Hematopoietic multipotent progenitor cell (in vitro differentiated cells): ENCODE data around the gene IFNL1. TPM values are rescaled to one million over a fixed set of nuclear protein-coding genes. Genes with fewer than 3 reads are reported as not detected.
"Not testable (repeated sequence)": the region's sequence is repeated elsewhere in the genome, so short reads cannot be mapped to it uniquely, and the experiment has no call there.

ENCODE experiments used
- DNase-seq, 3 donors: peaks; one replicate each; pipeline ENCODE4 v3.0.0-alpha.2; 2011 to 2015; ENCODE audit warnings: low read depth in 2 of 3, low spot score in 2 of 3
- small RNA-seq: library from RNA; depleted of rRNA; stranded (forward); fragments of <200 nt; gene quantifications from one replicate; pipeline ENCODE3, GENCODE V24; 2012
- total RNA-seq: library from RNA; depleted of rRNA; stranded (reverse); fragments of >200 nt; gene quantifications from one replicate; pipeline ENCODE4 v1.2.3, GENCODE V29; 2012

IFNL1 gene
- total RNA-seq, 1 donor = not detected

DNA sequence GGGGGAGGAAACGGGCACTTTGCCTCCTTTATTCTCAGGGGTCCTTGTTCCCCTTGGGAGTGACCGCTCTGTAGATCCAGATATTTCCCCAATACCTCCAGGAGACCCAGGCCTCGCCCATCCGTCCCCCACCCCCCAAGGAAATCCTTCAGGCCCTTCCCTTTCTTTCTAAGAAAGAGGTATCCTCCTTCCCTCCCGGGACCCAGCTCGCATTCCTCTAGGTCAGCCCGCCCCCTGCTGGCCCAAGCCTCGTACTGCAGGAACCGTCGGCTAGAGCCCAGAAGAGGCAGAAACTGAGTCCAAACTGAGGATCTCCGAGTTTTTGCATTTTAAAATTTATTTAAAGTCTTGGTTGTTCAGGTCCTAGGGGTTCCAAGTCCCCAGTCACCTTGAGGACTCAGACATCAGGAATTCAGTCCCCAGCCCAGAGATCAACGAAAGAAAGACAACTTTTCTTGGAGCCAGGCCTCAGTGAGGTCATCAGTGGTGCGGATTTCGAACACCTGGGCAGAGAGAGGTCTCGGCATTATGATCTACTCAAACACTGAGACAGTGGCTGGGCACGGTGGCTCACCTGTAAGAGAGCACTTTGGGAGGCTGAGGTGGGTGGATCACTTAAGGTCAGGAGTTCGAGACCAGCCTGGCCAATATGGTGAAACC is 32.0 kb downstream of the IFNL1 start:
- peak; percentile 57 to 79 (median 66) for DNase-seq

DNA sequence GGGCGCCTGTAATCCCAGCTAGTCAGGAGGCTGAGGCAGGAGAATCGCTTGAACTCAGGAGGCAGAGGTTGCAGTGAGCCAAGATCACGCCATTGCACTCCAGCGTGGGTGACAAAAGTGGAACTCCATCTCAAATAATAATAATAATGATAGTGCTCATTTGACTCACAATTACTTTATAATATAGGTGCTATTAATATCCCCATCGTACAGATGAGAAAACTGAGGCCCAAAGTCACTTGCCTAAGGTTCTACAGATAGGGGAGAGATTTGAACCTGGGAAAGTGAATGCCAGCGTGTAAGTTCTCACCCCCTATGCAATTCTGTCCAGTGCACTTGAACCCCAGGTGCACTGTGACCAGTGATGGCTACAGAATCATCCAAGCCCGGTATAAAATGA is 33.7 kb downstream of the IFNL1 start:
- DNase-seq = no peak

DNA sequence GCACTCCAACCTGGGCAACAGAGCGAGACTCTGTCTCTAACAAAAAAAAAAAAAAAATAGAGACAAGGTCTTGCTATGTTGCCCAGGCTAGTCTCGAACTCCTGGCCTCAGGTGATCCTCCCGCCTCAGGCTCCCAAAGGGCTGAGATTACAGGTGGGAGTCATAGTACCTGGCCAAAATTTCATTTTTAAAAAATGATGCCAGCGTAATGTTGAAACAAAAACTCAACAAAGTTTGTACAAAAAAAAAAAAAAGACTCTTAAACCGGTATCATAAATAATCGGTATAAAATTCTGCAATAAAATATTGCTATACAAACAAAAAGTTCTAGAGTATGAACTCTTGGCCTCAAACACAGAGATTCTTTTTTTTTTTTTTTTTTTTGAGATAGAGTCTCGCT is 36.1 kb downstream of the IFNL1 start:
- DNase-seq = no peak

DNA sequence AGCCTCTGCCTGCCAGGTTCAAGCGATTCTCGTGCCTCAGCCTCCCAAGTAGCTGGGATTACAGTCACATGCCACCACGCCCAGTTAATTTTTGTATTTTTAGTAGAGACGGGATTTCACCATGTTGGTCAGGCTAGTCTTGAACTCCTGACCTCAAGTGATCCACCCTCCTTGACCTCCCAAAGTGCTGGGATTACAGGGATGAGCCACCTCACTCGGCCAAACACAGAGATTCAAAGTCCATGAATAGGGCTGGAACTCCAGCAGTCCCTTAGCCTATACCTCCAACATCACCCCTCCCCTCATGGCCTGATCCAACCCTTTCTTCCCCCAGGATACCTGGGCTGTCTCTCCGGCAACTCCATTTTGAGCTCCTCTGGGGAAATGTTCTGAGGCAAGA is 36.5 kb downstream of the IFNL1 start:
- DNase-seq = not testable (repeated sequence)

DNA sequence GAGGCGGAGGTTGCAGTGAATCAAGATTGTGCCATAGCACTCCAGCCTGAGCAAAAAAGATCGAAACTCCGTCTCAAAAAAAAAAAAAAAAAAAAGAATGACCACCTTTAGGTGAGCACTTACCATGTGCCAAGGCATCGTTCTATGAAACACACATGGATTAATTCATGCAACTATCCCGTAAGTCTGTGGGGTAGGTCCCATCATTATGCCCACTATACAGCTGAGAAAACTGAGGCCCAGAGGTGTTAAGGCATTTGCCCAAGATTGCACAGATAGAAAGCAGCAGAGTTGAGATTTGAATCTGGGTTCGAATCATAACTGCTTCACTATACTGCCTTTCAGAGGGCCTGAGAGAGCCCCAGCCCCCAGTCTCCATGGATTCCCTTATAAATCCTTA is 37.3 kb downstream of the IFNL1 start:
- DNase-seq = no peak

DNA sequence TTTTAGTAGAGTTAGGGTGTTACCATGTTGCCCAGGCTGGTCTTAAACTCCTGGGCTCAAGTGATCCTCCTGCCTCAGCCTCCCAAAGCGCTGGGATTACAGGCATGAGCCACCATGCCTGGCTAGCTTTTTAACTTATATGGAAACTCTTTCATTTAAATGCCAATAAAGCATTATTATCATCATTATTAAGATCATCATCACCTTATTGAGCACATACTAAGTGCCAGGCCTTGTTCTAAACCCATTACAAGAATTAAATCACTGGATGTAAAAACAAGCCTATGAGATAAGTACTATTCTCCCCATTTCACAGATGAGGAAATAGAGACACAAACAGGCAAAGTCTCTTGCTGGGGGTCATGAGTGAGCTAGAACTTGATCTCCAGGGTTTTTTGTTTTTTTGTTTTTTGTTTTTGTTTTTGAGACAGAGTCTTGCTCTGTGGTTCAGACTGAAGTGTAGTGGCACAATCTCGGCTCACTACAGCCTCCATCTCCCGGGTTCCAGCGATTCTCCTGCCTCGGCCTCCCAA is 38.3 kb downstream of the IFNL1 start:
- DNase-seq = no peak

DNA sequence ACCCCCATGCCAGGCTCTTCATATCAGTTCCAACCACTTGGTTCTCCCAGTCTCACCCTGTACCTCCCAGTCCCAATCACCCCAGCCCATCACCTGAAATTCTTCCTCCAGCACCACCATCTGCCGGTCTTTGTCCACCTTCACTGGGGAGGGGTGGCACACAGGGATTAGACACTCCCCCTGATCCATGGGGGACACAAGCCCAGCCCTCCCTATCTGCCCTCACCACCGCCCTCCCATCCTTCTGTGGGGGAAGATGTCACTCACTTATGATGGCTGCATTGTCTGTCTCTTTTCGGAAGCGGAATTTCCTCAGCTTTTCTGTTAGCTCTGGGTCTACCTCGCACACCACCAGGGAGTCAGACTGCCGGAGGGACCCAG is 39.0 kb downstream of the IFNL1 start:
- peak in 1 of 3 donors; percentile 58 for DNase-seq

DNA sequence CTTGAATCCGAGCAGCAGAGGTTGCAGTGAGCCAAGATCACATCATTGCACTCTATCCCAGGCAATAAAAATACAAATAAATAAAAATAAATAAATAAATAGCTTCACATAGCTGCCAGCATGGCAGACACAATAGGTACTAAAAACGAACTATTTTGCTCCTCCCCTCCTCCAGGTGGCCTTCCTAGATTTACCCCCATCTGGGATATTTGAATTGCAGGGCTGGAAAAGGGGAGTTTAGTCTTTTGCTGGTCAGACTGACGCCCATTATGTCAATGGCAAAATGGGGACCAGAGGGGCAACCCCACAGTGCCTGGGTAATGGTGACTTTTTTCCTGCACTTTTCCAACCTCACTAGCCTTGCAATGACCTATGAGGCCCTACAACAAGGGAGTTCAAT is 40.3 kb downstream of the IFNL1 start:
- no peak for DNase-seq

DNA sequence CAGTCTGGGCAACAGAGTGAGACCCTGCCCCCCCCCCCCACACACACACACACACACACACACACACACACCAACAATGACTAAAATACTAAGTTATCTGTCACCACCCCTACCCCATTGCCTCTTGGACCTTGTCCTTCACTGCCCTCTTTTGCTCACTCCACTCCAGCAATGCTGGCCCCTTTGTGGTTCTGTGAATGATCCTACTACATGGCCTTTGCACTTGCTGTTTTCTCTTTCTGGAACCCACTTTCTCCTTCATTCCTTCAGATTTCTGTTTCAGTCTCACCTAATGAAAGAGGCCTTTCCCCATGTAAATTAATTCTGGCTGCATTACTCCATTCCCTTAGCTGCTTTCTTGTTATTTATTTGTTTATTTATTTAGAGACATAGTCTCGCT is 43.5 kb downstream of the IFNL1 start:
- DNase-seq = no peak

DNA sequence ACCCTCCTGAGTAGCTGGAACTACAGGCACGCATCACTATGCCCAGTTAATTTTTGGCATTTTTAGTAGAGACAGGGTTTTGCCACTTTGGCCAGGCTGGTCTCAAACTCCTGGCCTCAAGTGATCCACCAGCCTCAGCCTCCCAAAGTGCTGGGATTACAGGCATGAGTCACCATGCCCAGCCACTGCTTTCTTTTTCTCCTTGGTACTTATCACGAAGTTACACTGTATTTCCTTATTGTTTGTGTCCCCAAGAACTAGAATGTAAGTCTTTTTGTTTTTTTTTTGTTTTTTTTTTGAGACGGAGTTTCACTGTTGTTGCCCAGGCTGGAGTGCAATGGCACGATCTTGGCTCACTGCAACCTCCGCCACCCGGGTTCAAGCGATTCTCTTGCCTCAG is 43.9 kb downstream of the IFNL1 start:
- peak in 2 of 3 donors; percentile 38 to 56 for DNase-seq

DNA sequence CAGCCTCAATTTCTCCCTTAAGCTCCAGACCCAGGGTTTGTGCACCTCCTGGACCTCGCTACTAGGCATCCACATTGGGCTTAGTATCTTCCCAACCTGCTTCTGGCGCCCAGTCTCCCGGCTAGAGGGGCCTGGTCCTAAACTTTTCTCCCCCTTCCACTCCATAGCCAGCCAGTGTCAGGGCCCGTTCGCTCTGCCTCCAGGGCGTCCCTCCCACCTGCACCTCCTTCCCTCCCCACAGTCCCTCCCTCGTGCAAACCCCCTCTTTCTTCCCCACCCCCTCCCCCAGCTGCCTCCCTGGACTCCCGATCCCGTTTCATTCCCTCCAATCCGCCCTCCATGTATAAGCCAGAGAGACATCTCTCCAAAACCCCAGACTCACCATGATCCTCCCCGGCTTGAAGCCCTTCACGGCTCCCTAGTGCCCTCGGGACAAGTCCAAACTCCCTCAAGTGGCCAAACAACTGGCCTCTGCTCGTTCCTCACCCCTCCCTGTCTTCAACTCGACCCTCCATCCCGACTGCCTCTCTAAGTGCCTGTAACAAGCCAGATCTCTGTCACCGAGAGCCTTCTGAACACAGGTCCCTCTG is 45.0 kb downstream of the IFNL1 start:
- DNase-seq = no peak

DNA sequence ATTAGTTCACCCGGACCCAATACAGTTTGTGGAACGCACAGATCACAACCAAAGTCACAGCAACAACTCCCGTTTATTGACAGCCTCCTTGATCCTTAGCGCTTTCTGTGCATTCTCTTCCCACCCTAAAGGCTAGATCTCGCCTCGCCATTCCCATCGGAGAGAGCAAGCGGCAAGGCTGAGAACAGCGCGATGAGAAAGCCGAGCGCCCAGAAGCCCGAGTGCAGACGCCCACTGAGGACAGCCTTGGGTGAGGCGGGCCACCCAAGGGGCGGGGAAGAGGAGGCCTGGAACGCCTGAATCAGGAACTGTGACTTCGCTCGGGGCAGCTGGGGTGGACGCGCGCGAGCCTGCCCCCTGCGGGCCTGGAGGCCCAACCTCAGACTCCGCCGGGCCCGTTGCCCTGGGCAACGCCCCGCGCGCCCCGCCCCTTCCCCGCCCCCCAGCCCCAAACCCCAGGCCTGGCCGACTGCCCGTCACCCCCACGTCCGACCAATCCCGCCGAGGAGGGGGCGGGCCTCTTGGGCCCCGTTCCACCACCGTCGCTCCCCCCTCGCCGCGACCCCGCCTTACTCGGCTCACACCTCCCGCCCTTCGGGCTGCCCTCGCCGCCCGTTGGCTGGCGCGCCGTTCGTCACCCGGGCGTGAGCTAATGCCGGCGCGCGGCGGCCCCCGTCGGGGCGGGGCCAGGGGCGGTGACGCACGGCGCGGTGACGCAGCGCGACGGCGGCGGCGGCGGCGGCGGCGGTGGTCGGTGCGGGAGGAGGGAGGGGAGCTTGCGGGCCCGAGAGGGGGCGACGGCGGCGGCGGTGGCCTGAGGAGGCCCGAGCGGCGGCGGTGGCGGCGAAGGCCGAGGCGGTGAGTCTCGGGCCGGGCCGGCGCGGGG is 45.8 kb downstream of the IFNL1 start, which contains the start of gene SAMD4B:
SAMD4B (plus strand) TSS at position 703 of the 886 bp plus-strand sequence. CDS start 14,473 bp downstream, outside the sequence.
- DNase-seq = peak; percentile 92 to 99 (median 99)

DNA sequence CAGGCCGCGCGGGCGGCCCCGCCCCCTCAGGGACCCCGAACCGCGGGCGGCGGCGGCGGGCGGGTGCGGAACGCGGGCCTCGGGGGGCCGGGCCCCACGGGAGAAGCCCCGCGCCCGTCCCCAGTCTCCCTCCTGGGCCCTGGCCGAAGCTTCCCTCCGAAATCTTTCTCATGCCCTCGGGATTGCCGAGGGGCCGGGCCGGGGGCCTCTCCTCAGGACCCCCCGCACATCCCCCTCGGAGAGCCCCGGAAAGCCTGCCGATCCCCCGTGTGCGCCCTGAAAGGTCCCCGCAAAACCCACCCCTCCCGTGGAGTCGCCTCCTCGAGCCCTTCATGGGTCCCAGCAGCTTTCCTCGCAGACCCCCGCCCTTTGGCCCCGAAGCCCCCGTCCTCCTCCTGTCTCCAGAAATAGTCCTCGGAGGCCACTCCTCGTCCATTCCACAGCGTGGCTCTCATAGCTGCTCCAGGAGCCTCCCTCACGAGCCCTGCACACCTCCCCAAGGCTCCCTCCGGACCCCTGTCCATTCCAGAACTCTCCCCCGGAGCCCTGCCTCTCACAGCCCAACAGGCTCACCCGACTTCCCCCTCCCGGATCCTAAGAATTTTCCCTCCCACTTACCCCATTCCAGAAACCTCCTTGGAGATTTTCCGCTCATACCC is 46.6 kb downstream of the IFNL1 start:
- peak in 1 of 3 donors; percentile 13 for DNase-seq

DNA sequence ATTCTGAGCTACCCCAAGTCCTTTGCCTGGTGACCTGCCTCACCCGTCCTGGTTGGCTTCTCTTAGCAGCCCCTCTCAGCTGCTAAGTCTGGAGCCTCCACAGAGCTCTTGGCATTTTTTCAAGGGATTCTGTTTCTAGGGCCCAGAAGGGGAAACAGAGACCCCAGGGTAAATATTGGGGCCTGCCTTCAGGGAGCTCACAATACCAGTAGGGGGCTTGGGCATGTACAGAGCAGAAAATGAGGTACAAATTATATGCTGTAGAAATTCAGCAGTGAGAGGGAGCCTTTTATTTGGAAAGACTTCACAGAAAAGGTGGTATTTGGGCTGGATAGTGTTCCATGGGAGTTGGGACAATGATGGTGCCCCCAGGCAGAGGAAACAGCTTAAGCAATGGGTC is 49.7 kb downstream of the IFNL1 start:
- DNase-seq = no peak

DNA sequence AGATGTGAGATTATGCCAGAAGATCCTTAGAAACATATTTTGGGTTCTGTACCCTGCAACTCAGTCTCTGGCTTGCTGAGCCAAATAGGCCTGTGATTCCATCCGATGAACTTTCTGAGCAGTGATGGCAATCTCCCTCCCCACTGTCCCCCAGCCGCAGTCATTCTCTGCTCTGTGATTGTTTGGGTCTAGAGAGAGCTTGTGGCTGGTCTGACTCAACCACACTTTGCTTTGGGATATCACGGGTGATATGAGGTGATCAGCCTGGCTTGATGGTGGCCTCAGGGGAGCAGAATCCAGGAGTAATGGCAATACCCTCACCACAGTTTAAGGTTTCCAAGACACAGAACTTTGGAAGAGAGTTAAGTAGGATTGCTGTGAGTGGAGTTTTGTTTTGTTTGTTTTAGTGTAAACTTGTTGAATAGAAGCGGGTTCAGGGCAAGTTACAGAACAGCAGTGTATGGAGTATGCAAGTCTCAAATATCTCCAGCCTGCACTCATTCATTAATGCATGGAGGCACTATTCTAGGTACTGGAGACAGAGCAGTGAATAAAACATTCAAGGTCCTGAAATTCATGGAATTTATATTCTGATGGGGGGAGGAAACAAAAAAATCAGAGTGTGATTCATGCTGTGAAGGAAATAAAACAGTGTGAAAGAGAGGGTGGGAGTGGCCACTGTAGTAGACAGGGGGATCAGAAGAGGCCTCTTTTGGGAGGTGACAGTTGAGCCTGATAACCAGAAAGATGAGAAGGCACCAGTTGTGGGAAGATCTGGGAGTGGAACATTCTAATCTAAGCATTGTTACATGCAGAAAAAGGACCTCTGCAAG is 51.3 kb downstream of the IFNL1 start:
- DNase-seq = no peak

Small RNA genes within 50 kb of the gene (small RNA-seq; reads per million reads assigned to genes)
- 0.47 reads per million for gene AC011445.2

Other genes starting within 250 kb of the IFNL1 start
- not detected for gene ACP7, start 212.0 kb upstream of the IFNL1 start, total RNA-seq
- 7.0 TPM for gene PAK4, start 170.6 kb upstream of the IFNL1 start, total RNA-seq
- under 0.01 TPM for gene NCCRP1, start 99.4 kb upstream of the IFNL1 start, total RNA-seq
- not detected for gene SYCN, start 92.1 kb upstream of the IFNL1 start, total RNA-seq
- 0.27 TPM for gene IFNL3, start 51.4 kb upstream of the IFNL1 start, total RNA-seq
- gene IFNL4, start 47.6 kb upstream of the IFNL1 start, total RNA-seq = 0.81 TPM
- gene IFNL2, start 28.0 kb upstream of the IFNL1 start, total RNA-seq = not detected
- gene LRFN1, start 24.5 kb downstream of the IFNL1 start, total RNA-seq = 8.1 TPM
- 123 TPM for gene GMFG, start 39.6 kb downstream of the IFNL1 start, total RNA-seq
- gene SAMD4B, start 46.0 kb downstream of the IFNL1 start, total RNA-seq = 84.8 TPM
- gene PAF1, start 94.7 kb downstream of the IFNL1 start, total RNA-seq = 68.4 TPM
- 35.5 TPM for gene MED29, start 95.0 kb downstream of the IFNL1 start, total RNA-seq
- 98.3 TPM for gene ZFP36, start 110.4 kb downstream of the IFNL1 start, total RNA-seq
- 20.7 TPM for gene PLEKHG2, start 116.3 kb downstream of the IFNL1 start, total RNA-seq
- gene RPS16, start 139.5 kb downstream of the IFNL1 start, total RNA-seq = 641 TPM
- 75.9 TPM for gene SUPT5H, start 149.2 kb downstream of the IFNL1 start, total RNA-seq
- gene TIMM50, start 184.4 kb downstream of the IFNL1 start, total RNA-seq = 42.3 TPM
- 0.27 TPM for gene DLL3, start 202.5 kb downstream of the IFNL1 start, total RNA-seq
- gene SELENOV, start 218.7 kb downstream of the IFNL1 start, total RNA-seq = not detected
- gene EID2B, start 236.4 kb downstream of the IFNL1 start, total RNA-seq = 7.5 TPM
- 12.7 TPM for gene EID2, start 243.8 kb downstream of the IFNL1 start, total RNA-seq